SU-DHL-6 (cell line): ENCODE data around the gene SAMD10.

Experiments
- CTCF ChIP-seq: fragments of 200-600 bp; sonication (generic); IDR thresholded peaks from one replicate; pipeline ENCODE4 v1.5.1; 2017; ENCODE audit warnings: antibody characterized with exemption, mild to moderate bottlenecking, low read length, moderate library complexity; ENCODE audit not compliant: insufficient read depth, poor library complexity, severe bottlenecking
- EZH2phosphoT487 ChIP-seq: fragments of 200-600 bp; sonication (generic), shearing (Covaris generic); conservative IDR thresholded peaks from 2 replicates; pipeline ENCODE4 v1.6.1; 2018; ENCODE audit warnings: mild to moderate bottlenecking, antibody characterized with exemption, low read length, moderate library complexity, mixed read lengths

- TF ChIP-seq CTCF (no peak), EZH2phosphoT487 (no peak)
Measured at GRCh38 chr20:63966944-63967322, 12.5 kb downstream of the SAMD10 start.
